ENCODE results near the gene TPBGL. TPM values are rescaled to one million over a fixed set of nuclear protein-coding genes. Genes with fewer than 3 reads are reported as not detected.

Gene TPBGL
- polyA plus RNA-seq, 3 donors, result not detected

- Histone ChIP-seq H3K27me3 (ENCODE audit: control insufficient read depth in 2 of 2, insufficient read depth in 2 of 2, low read length in 2 of 2) (no peaks in the 10 kb centered on the region), H3K4me3 (replicated peaks in 1 of 3; ENCODE audit: low read depth in 2 of 3, low read length in 3 of 3) (no peak overlapping the region), H4K20me1 (ENCODE audit: insufficient read depth, low read length) (no peaks in the 10 kb centered on the region), H2AFZ (ENCODE audit: insufficient read depth, low read depth, low read length, poor library complexity, severe bottlenecking) (no peak overlapping the region), H3K9ac (ENCODE audit: insufficient read depth, low read length, poor library complexity, severe bottlenecking) (no peak overlapping the region), H3K9me3 (replicated peaks in 1 of 2; ENCODE audit: control insufficient read depth in 1 of 2, insufficient read depth in 1 of 2, low read length in 2 of 2) (no peaks in the 10 kb centered on the region), H3K4me2 (replicated peaks; ENCODE audit: extremely low read depth, low read length, poor library complexity, severe bottlenecking) (no peak overlapping the region), H3K4me1 (ENCODE audit: control insufficient read depth in 1 of 2, insufficient read depth in 2 of 2, low read length in 2 of 2) (no peaks in the 10 kb centered on the region), H3K27ac (ENCODE audit: low read depth in 1 of 2, low read length in 2 of 2) (no peak overlapping the region), H3K36me3 (replicated peaks in 1 of 2; ENCODE audit: control insufficient read depth in 1 of 2, insufficient read depth in 2 of 2, low read length in 2 of 2) (no peaks in the 10 kb centered on the region), H3K79me2 (ENCODE audit: insufficient read depth, low read length) (no peaks in the 10 kb centered on the region)
- DNase-seq, result no peak
- Mint-ChIP-seq H3K4me1 (no peaks in the 10 kb centered on the region), H3K4me3 (no peak overlapping the region), H3K27ac (no peak overlapping the region), H3K9me3 (no peaks in the 10 kb centered on the region), H3K36me3 (no peaks in the 10 kb centered on the region), H3K27me3 (ENCODE audit: low read depth in 3 of 3) (peaks cover 13 to 26% (median 18%) of the 10 kb centered on the region in 3 donors)
- intact Hi-C loops (cut with micrococcal nuclease), result no loop called here
- no CpG with 5 or more reads among the region's 3 CpGs for WGBS (ENCODE audit: insufficient coverage)
- TF ChIP-seq CTCF (IDR thresholded peaks at IDR 0.05), result no peak
Measured at GRCh38 chr11:75201771-75202170, 38.8 kb upstream of the TPBGL start.

GRCh38 chr11:75202195-75202594 lies 38.4 kb upstream of the TPBGL start:
- no peak for DNase-seq
- no peak for TF ChIP-seq CTCF (IDR thresholded peaks at IDR 0.05)
- no peaks in the 10 kb centered on the region for H3K9me3 ChIP-seq (replicated peaks in 1 of 2; ENCODE audit: control insufficient read depth in 1 of 2, insufficient read depth in 1 of 2, low read length in 2 of 2)
- no peak overlapping the region for H3K4me3 ChIP-seq (replicated peaks in 1 of 3; ENCODE audit: low read depth in 2 of 3, low read length in 3 of 3)
- H3K4me1 ChIP-seq (ENCODE audit: control insufficient read depth in 1 of 2, insufficient read depth in 2 of 2, low read length in 2 of 2), result no peaks in the 10 kb centered on the region
- intact Hi-C loops (cut with micrococcal nuclease), result no loop called here
- H3K36me3 ChIP-seq (replicated peaks in 1 of 2; ENCODE audit: control insufficient read depth in 1 of 2, insufficient read depth in 2 of 2, low read length in 2 of 2), result no peaks in the 10 kb centered on the region
- Mint-ChIP-seq H3K36me3 (no peaks in the 10 kb centered on the region), H3K4me1 (no peaks in the 10 kb centered on the region), H3K4me3 (no peak overlapping the region), H3K27me3 (ENCODE audit: low read depth in 3 of 3) (peaks cover 14 to 23% (median 19%) of the 10 kb centered on the region in 3 donors), H3K9me3 (no peaks in the 10 kb centered on the region), H3K27ac (peak overlapping the region in 1 of 7 donors; percentile 1)
- H3K79me2 ChIP-seq (ENCODE audit: insufficient read depth, low read length), result no peaks in the 10 kb centered on the region
- H2AFZ ChIP-seq (ENCODE audit: insufficient read depth, low read depth, low read length, poor library complexity, severe bottlenecking), result no peak overlapping the region
- H3K27me3 ChIP-seq (ENCODE audit: control insufficient read depth in 2 of 2, insufficient read depth in 2 of 2, low read length in 2 of 2), result peaks cover 0 to 2% of the 10 kb centered on the region in 2 donors
- WGBS (ENCODE audit: insufficient coverage), result 95% methylated on average over 6 of the region's 6 CpGs
- no peak overlapping the region for H3K4me2 ChIP-seq (replicated peaks; ENCODE audit: extremely low read depth, low read length, poor library complexity, severe bottlenecking)
- no peak overlapping the region for H3K27ac ChIP-seq (ENCODE audit: low read depth in 1 of 2, low read length in 2 of 2)
- no peak overlapping the region for H3K9ac ChIP-seq (ENCODE audit: insufficient read depth, low read length, poor library complexity, severe bottlenecking)
- no peaks in the 10 kb centered on the region for H4K20me1 ChIP-seq (ENCODE audit: insufficient read depth, low read length)

Data from CD14-positive monocyte (primary cell).